Stimulated activated CD4-positive, alpha-beta T cell treated with anti-CD3 and anti-CD28 coated beads, Interleukin-1b, Interleukin-23, amount 100 ng/mL, for 1 hour (primary cell): Measurements from ENCODE around the gene PSMD13.
"Not testable (repeated sequence)": the region's sequence is repeated elsewhere in the genome, so short reads cannot be mapped to it uniquely, and the experiment has no call there.

Experiments used
- DNase-seq, 2 donors: peaks; one replicate each; pipeline ENCODE4 v3.0.0-alpha.2; 2020; ENCODE audit warnings: low read depth in 2 of 2

Gene PSMD13

GRCh38 chr11:250274-250673 is 13.5 kb downstream of the PSMD13 start:
- no peak for DNase-seq

- peak; percentile 65 to 67 for DNase-seq
These were observed 14.0 kb downstream of the PSMD13 start for GRCh38 chr11:250740-251299.

GRCh38 chr11:251550-251949 is 14.8 kb downstream of the PSMD13 start:
- DNase-seq: no peak

- no peak for DNase-seq
These were observed 15.9 kb downstream of the PSMD13 start for GRCh38 chr11:252666-253065.

DNA sequence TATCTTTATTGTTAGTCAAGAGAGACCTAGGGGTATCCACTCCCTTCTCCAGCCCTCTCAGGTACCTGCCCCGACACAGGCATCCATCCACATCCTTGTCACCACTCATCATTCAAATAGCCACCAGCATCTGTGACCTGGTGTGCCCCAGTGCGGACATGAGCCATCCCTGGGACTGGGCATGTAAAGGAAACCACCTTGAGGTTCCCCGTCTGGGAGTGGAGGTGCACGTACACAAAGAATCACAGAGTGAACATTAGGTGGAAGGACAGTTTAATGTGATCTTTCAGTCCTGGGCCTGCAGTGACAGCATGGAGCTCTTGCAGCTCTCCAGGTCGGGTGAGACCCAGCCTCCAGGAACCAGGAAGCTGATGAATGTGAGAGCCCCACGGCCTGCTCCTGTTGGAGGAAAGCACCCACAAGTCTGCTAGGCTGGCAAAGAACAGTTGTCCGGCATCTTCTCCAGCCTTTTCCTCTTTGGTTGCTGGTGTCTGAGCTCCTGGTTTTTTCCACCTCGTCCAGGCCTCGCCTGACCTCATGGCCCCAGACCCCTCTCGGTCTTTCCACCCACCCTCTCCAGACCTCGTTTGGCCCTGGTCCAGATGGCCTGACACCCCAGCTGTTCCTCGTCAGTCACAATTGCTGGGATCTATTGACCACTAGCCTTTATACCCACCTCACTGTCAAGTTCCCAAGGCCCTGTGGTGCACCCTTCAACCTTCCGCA is 16.5 kb downstream of the PSMD13 start:
- DNase-seq: no peak

DNA sequence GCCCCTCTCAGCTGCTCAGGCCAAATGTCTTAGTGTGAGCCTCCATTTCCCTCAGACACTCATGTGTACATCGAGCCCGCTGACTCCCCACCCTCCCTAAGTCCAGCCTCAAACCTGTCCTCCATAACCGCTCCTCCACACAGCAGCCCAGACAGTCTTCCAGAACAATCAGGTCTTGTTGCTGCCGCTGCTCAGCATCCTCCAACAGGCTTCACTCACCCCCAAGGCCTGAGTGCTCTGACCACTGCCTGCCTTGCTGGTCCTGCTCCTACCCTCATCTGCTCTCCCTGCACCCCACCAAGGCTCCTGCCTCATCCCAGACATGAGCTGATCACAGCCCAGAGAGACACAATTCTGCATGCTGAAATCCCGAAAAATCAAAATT is 17.1 kb downstream of the PSMD13 start:
- DNase-seq: no peak

DNA sequence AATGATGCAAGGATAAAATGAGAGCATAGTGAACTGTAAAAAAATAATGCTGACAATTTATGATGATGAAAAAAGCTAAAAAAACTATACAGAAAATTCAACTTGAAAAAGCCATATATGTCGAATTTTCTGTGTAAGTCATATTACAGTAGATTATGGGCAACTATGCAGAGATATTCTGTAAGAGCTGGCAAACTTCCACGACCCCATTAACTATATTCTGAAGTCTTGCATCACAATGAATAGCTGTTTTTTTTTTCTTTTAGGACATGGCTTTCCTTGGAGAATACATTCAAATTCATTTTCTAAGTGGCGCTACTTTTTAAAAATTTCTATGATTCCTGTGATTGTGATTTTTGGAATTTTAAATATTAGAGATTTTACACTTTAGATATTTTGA is 18.4 kb downstream of the PSMD13 start:
- no peak for DNase-seq

GRCh38 chr11:255816-256215 is 19.0 kb downstream of the PSMD13 start:
- no peak for DNase-seq

DNA sequence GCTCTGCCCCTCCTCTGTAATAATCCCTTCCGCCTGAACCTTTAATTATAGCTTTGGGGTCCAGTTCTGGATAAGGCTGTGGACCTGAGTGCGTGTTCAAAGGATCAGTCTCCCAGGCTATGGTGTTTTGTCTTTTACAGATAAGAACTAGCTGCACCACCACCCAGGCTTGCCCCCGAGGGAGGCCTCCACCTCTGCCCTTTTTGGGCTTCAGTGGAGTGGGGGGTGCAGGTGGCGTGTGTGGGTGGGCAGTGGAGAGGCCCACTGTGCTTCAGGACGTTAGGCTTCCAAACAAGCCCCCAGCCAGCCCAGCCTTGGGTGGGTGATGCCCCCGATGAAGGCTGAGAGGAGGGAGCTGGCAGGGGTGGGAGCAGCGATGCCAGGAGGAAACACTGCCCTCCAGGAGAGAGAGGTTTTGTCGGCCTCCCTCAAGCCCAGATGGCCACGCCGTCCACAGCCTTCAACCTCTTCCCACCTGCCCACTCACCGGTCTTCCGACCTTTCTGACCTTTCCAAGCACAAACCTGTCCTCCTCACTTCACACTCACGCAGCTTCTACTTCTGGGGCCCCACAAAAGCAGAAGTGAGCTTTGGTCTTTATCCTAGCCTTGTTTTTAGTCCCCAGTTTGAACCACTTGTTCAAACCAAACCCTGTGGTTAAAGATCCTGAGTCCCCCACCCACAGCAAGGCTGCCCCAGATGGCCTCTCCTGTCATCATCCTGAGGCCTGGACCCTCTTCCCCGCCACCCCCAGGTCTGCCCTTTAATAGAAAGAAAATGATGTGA is 20.4 kb downstream of the PSMD13 start:
- DNase-seq: no peak

- DNase-seq: no peak
These were observed 21.2 kb downstream of the PSMD13 start for GRCh38 chr11:257766-258493.

DNA sequence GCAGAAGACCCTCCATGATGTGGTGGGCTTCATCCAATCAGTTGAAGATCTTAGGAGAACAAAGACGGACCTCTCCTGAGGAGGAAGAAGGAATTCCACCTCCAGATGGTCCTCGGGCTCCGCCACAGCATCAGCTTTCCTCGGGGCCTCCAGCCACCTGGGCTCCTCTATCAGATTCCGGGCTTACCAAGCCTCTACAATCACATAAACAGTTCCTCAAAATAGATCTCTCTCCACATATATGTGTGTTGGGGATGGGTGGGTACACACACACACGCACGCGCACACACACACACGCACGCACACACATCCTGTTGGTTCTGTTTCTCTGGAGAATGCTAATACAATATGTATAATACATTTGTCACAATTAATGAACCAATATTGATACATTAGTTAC is 22.6 kb downstream of the PSMD13 start:
- DNase-seq: no peak

- no peak for DNase-seq
These were observed 24.8 kb downstream of the PSMD13 start for GRCh38 chr11:261624-262023.

DNA sequence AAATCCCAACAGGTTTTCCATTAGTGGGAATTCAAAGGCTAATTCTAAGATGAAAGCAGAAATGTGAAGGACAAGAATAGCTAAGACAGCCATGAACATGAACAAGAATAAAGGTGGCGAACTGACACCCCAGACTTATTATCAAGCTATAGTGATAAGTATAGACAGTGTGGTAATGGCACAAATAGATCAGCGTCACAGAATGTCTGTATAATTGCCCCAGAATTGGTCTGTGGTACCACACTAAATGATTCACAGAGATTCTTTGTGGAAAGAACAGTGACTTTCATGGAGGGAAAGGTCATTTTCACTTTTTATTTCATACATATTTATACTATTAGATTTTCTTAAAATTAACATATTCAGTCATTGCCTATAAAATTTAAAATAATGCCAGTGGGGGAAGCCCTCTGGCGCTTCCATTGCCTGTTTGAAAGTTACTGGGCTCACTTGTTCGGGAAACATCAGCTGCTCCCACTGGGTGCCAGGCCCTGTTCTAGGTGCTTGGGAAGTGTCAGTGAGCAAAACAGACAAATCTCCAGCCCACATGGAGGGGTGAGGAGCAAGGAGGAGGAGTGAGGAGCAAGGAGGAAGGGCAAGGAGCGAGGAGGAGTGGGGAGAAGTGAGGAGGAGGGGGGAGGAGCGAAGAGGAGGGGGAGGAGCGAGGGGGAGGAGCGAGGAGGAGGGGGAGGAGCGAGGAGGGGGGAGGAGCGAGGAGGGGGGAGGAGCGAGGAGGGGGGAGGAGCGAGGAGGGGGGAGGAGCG is 30.1 kb downstream of the PSMD13 start:
- no peak for DNase-seq

- no peak for DNase-seq
These were observed 30.8 kb downstream of the PSMD13 start for GRCh38 chr11:267491-267994.

- DNase-seq: not testable (repeated sequence)
These were observed 32.0 kb downstream of the PSMD13 start for GRCh38 chr11:268716-269145.

DNA sequence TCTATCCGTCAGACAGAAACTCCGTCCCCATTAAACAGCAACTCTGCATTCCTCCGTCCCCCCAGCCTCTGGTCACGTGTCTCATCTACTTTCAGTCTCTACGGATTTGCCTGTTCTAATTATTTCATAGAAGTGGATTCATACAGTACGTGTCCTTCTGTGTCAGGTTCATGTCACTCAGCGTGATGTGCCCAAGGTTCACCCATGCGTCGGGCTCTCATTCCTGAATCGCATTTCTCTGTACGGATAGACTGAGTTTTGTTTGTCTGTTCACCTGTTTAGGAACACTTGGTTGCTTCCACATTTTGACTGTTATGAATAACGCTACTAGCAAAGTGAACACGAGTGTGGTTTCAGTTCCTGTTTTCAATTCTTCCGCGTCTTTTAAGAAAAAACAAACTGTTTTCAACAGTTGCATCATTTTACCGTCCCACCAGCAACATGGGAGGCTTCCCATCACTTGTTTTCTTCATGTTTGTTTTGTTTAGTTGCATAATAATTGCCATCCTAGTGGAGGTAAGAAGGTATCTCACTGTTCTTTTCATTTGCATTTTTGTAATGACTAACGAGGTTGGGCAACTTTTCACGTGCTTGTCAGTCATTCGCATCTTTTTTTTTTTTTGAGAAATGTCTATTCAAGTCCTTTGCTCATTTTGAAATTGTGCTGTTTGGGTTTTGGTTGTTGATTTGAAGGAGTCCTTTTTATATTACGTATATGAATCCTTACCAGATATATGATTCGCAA is 32.5 kb downstream of the PSMD13 start:
- no peak for DNase-seq

- no peak for DNase-seq
These were observed 33.9 kb downstream of the PSMD13 start for GRCh38 chr11:270451-271318.

- no peak for DNase-seq
These were observed 34.5 kb downstream of the PSMD13 start for GRCh38 chr11:271319-271715.

- no peak for DNase-seq
These were observed 35.6 kb downstream of the PSMD13 start for GRCh38 chr11:272195-272930.
